ENCODE measurements around the gene TMEM131. TPM values are rescaled to one million over a fixed set of nuclear protein-coding genes. Genes with fewer than 3 reads are reported as not detected.

The TMEM131 gene
- total RNA-seq, 1 donor from 2014 or later, result 35.4 TPM

GRCh38 chr2:97718051-97718882 is 277.5 kb downstream of the TMEM131 start:
- Histone ChIP-seq H3K4me1 (no peaks in the 10 kb centered on the region), H3K9me3 (no peaks in the 10 kb centered on the region), H3K27ac (no peak overlapping the region), H3K4me3 (no peak overlapping the region), H3K36me3 (no peaks in the 10 kb centered on the region), H3K27me3 (no peaks in the 10 kb centered on the region)
- intact Hi-C loops (cut with DNase I), result no loop called here
- no peak for DNase-seq (ENCODE audit: extremely low spot score in 2 of 2)
- TF ChIP-seq POLR2AphosphoS5 (IDR thresholded peaks at IDR 0.05; ENCODE audit: insufficient read depth in 1 of 2, low read depth in 1 of 2), result no peak

DNA sequence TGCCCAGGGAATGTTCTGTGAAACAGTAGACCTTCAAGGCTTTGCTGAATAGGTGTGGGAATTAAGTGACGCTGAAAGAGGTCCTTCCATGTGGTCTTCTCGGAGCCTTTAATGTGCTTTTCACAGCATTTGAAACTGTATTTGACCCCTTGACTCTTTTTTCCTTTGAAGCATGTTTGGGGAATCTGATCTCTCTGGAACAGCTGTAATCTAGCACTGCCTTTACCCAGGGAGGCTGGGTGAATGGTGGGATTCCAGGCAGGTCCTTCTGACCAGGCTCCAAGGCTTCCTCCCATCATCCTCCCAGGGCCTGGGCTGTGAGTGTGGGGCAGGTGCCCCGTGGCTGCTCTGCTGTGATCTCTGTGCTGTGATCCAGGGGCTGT is 278.1 kb downstream of the TMEM131 start:
- no peak for DNase-seq (ENCODE audit: extremely low spot score in 2 of 2)
- Histone ChIP-seq H3K36me3 (no peaks in the 10 kb centered on the region), H3K4me3 (no peak overlapping the region), H3K4me1 (no peaks in the 10 kb centered on the region), H3K9me3 (no peaks in the 10 kb centered on the region), H3K27ac (no peak overlapping the region), H3K27me3 (no peaks in the 10 kb centered on the region)
- TF ChIP-seq, protein P1, sequence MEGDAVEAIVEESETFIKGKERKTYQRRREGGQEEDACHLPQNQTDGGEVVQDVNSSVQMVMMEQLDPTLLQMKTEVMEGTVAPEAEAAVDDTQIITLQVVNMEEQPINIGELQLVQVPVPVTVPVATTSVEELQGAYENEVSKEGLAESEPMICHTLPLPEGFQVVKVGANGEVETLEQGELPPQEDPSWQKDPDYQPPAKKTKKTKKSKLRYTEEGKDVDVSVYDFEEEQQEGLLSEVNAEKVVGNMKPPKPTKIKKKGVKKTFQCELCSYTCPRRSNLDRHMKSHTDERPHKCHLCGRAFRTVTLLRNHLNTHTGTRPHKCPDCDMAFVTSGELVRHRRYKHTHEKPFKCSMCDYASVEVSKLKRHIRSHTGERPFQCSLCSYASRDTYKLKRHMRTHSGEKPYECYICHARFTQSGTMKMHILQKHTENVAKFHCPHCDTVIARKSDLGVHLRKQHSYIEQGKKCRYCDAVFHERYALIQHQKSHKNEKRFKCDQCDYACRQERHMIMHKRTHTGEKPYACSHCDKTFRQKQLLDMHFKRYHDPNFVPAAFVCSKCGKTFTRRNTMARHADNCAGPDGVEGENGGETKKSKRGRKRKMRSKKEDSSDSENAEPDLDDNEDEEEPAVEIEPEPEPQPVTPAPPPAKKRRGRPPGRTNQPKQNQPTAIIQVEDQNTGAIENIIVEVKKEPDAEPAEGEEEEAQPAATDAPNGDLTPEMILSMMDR (IDR thresholded peaks at IDR 0.05), result no peak
- TF ChIP-seq POLR2A (IDR thresholded peaks at IDR 0.05) (no peak), POLR2AphosphoS5 (IDR thresholded peaks at IDR 0.05; ENCODE audit: insufficient read depth in 1 of 2, low read depth in 1 of 2) (no peak)
- intact Hi-C loops (cut with DNase I), result no loop called here

GRCh38 chr2:97716695-97717612 is 278.8 kb downstream of the TMEM131 start:
- Histone ChIP-seq H3K27ac (no peak overlapping the region), H3K36me3 (no peaks in the 10 kb centered on the region), H3K27me3 (no peaks in the 10 kb centered on the region), H3K9me3 (no peaks in the 10 kb centered on the region), H3K4me3 (no peak overlapping the region), H3K4me1 (no peaks in the 10 kb centered on the region)
- DNase-seq (ENCODE audit: extremely low spot score in 2 of 2), result no peak
- TF ChIP-seq POLR2A (IDR thresholded peaks at IDR 0.05), result no peak
- intact Hi-C loops (cut with DNase I), result no loop called here

DNA sequence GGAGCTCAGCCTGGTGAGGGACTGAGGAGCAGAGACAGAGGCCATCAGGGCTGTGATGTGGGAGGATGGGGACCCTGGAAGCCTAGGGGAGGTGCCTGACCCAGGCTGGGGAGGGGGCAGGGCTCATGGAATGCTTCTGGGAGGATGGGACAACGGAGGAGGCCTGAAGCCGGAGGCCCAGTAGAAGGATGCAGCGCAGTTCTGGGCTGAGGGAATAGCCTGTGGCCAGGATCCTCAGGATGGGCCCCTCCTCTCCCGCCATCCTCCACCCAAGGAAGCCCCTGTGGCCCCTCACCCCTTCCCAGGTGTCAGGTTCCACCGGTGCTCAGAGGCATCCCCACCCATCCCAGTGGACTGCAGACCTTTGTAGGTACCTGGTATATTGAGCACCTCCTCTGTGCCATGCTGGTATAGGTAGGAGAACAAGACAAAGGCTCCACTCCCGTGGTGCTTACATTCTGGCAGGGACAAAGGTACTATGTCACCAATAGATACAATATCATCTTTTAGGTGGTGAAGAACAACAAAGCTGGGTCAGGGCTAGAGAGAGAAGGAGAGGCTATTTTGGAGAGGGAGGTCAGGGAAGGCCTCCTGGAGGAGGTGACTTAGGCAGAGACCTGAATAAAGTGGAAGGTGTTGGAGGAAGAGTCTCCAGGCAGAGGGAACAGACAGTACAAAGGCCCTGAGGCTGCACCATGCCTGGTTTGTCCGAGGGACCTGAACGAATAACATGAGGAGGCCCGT is 279.6 kb downstream of the TMEM131 start:
- intact Hi-C loops (cut with DNase I), result no loop called here
- Histone ChIP-seq H3K4me3 (no peak overlapping the region), H3K27me3 (no peaks in the 10 kb centered on the region), H3K9me3 (no peaks in the 10 kb centered on the region), H3K36me3 (no peaks in the 10 kb centered on the region), H3K4me1 (no peaks in the 10 kb centered on the region), H3K27ac (no peak overlapping the region)
- DNase-seq (ENCODE audit: extremely low spot score in 2 of 2), result no peak
- TF ChIP-seq POLR2AphosphoS5 (IDR thresholded peaks at IDR 0.05; ENCODE audit: insufficient read depth in 1 of 2, low read depth in 1 of 2) (no peak), POLR2A (IDR thresholded peaks at IDR 0.05) (no peak)
- TF ChIP-seq, protein P1 (IDR thresholded peaks at IDR 0.05), result no peak

DNA sequence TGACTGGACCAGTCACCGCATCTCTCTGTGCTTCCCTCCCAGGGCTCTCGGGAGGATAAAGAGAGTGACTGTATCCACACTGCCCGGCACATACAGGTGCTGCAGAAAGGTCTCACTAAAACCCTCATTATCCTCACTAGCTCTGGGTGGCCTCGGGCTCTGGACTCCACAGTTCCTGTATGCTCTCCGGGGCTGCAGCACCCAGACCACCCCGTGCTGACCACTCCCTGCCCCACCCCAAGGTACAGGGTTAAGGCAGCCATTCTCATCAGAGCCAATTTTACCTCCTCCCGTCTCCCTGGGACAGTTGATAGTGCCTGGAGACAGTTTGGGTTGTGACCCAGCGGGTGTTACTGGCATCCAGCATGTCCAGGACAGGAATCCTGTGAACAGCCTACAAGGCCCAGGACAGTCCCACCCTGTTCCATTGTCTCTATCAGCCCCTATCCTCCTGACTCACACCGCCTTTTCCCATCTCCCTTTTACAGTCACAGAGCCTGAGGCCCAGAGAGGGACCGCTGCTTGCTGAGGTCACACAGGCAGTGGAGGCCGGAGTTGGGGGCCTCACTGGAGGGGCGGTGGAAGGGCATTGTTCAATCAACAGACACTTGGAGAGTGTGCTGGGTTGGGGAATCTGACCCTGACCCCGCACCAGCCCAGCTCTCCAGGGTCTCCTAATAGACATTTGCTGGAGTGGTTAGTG is 280.6 kb downstream of the TMEM131 start:
- TF ChIP-seq POLR2AphosphoS5 (IDR thresholded peaks at IDR 0.05; ENCODE audit: insufficient read depth in 1 of 2, low read depth in 1 of 2) (no peak), POLR2A (IDR thresholded peaks at IDR 0.05) (no peak)
- TF ChIP-seq, protein P1 (IDR thresholded peaks at IDR 0.05), result no peak
- no peaks in the 10 kb centered on the region for H3K4me1 ChIP-seq
- no peak overlapping the region for H3K27ac ChIP-seq
- H3K4me3 ChIP-seq, result no peak overlapping the region
- no peaks in the 10 kb centered on the region for H3K9me3 ChIP-seq
- H3K27me3 ChIP-seq, result no peaks in the 10 kb centered on the region
- no peak for DNase-seq (ENCODE audit: extremely low spot score in 2 of 2)
- H3K36me3 ChIP-seq, result no peaks in the 10 kb centered on the region
- intact Hi-C loops (cut with DNase I), result no loop called here

Measured in vagina (tissue), 2 donors.